OCI-LY7 (cell line): Measurements from ENCODE around the gene TRIM67.

Source experiments
- CTCF ChIP-seq: fragments of 200-600 bp; sonication (generic); conservative IDR thresholded peaks from 2 replicates; pipeline ENCODE4 v1.5.1; 2014; ENCODE audit warnings: mild to moderate bottlenecking, antibody characterized with exemption, low read length, moderate library complexity, mixed read lengths
- EZH2phosphoT487 ChIP-seq: fragments of 200-600 bp; sonication (generic); IDR thresholded peaks from 2 replicates; pipeline ENCODE4 v1.6.1; 2018; ENCODE audit warnings: low read depth, borderline replicate concordance, mild to moderate bottlenecking, mixed run types, antibody characterized with exemption, low read length, moderate library complexity, mixed read lengths

DNA sequence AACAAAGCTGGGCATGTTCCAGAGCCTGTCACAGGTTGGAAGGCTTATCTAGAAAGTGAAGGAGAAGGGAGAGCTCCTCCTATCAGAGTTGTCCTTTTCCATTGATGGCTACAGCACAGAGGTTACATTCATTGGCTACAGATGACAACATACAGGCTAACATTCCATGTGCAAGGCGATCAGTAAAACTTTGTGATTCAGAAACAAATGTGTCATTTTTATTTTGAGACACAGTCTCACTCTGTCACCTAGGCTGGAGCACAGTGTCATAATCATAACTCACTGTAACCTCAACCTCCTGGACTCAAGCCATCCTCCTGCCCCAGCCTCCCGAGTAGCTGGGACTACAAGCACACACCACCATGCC, 32.6 kb downstream of the TRIM67 start:
- no peak for TF ChIP-seq CTCF
- no peak for TF ChIP-seq EZH2phosphoT487
